HuH-7.5 (cell line): Measurements from ENCODE around the gene MAL.

ENCODE experiments used
- DNase-seq: peaks from one replicate; pipeline ENCODE4 v3.0.0; 2011; ENCODE audit warnings: low spot score

Gene MAL

DNA sequence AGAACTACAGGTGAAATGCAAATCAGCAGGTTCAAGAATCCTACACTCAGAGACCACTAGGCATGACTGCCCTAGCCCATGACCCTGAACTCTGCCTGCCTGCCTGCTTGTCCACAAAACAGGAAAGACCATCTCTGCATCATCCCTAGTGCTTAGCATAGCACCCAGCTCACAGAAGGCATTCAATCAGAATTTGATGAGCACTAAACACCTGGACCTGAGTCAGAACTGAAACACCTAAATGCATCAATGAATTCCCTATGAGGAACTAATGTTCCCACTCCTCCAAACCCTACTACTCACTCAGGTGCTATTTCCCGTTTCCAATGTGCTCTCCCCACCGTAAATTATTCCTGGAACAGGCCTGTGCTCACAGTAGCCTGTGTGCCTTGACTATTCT, 74.4 kb downstream of the MAL start:
- no peak for DNase-seq
